GM12878 (cell line): ENCODE measurements around the gene FBXO5. TPM values are rescaled to one million over a fixed set of nuclear protein-coding genes. Genes with fewer than 3 reads are reported as not detected.

ENCODE experiments used
- ATAC-seq: fragments of 200-7000 bp; cut with Tn5 transposase; 3 replicates; pipeline ENCODE4 v1.9.1; 2020; ENCODE audit warnings: mild to moderate bottlenecking, moderate library complexity
- BruUV-seq: library from RNA; stranded (reverse); fragments of 400-500 nt; replicated peaks from 2 replicates; lab custom pipeline; 2021; lab: Mats Ljungman, UMichigan
- CTCF ChIA-PET: fragments of 300-600 bp; sonication (Branson Sonifier 250); formaldehyde crosslinking; extraction: SDS; loops from one replicate; lab custom pipeline; 2021; ENCODE audit warnings: inconsistent platforms; lab: Yijun Ruan, JAX
- POLR2A ChIA-PET: fragments of 350-600 bp; formaldehyde crosslinking; extraction: SDS; loops from one replicate; lab custom pipeline; 2021; ENCODE audit warnings: inconsistent platforms; lab: Charles Lee
- RAD21 ChIA-PET: fragments of 300-600 bp; sonication (Branson Sonifier 250); formaldehyde crosslinking; loops from one replicate; lab custom pipeline; 2023; ENCODE audit warnings: antibody characterized with exemption; ENCODE audit not compliant: unreplicated experiment; lab: Charles Lee
- SMC1A ChIA-PET: fragments of 300-600 bp; sonication (Branson Sonifier 250); formaldehyde crosslinking; loops from one replicate; lab custom pipeline; 2023; ENCODE audit not compliant: unreplicated experiment, uncharacterized antibody; lab: Charles Lee
- DNase-seq: peaks from one replicate; pipeline ENCODE4 v3.0.0-alpha.2; 2011; ENCODE audit warnings: low read depth, low spot score
- FAIRE-seq: peaks from 3 replicates; lab custom pipeline; 2011; peaks lifted over from hg19 to GRCh38; lab: Jason Lieb, UNC
- H2AFZ ChIP-seq: 2 replicates; pipeline ENCODE4 v1.6.0; 2011; ENCODE audit warnings: low read depth, low read length, control low read depth; ENCODE audit not compliant: control insufficient read depth
- H3K27ac ChIP-seq: 2 replicates; pipeline ENCODE4 v1.5.1; 2011; ENCODE audit warnings: control low read depth; ENCODE audit not compliant: control insufficient read depth, insufficient read depth
- H3K27me3 ChIP-seq, 2 experiments: replicated peaks in 1 of 2; 2 replicates each; pipeline versions ENCODE4 v1.6.0 to v1.6.1; 2011; ENCODE audit warnings: low read length in 1 of 2; ENCODE audit not compliant: control insufficient read depth in 2 of 2, insufficient read depth in 2 of 2
- H3K36me3 ChIP-seq, 2 experiments: 2 replicates each; pipeline ENCODE4 v1.5.1; 2011; ENCODE audit warnings: low read length in 1 of 2; ENCODE audit not compliant: control insufficient read depth in 2 of 2, insufficient read depth in 2 of 2
- H3K4me1 ChIP-seq: 2 replicates; pipeline ENCODE4 v1.6.1; 2011; ENCODE audit warnings: mild to moderate bottlenecking, low read length, moderate library complexity, mixed read lengths; ENCODE audit not compliant: control insufficient read depth, insufficient read depth
- H3K4me2 ChIP-seq: 2 replicates; pipeline ENCODE4 v1.6.0; 2011; ENCODE audit warnings: control low read depth; ENCODE audit not compliant: control insufficient read depth, insufficient read depth
- H3K4me3 ChIP-seq: fragments of 200-600 bp; sonication (generic); 2 replicates; pipeline ENCODE4 v1.5.1; 2016
- H3K79me2 ChIP-seq: 2 replicates; pipeline ENCODE4 v1.6.0; 2011; ENCODE audit warnings: low read length; ENCODE audit not compliant: control insufficient read depth, insufficient read depth
- H3K9ac ChIP-seq: 2 replicates; pipeline ENCODE4 v1.8.0; 2011; ENCODE audit warnings: low read length, control low read depth, mixed read lengths; ENCODE audit not compliant: control insufficient read depth, insufficient read depth
- H3K9me3 ChIP-seq: replicated peaks from 3 replicates; pipeline ENCODE4 v1.5.1; 2011; ENCODE audit warnings: mild to moderate bottlenecking, low read length; ENCODE audit not compliant: control insufficient read depth, insufficient read depth
- H4K20me1 ChIP-seq: 2 replicates; pipeline ENCODE4 v1.6.0; 2011; ENCODE audit not compliant: control insufficient read depth, insufficient read depth
- ASH2L ChIP-seq: fragments of 300-600, 200-600 bp; sonication (generic); IDR thresholded peaks from 2 replicates; pipeline ENCODE4 v1.6.1; 2017; ENCODE audit warnings: low read depth, mild to moderate bottlenecking, borderline replicate concordance
- ATF2 ChIP-seq: IDR thresholded peaks from 2 replicates; pipeline ENCODE4 v1.6.1; 2012; ENCODE audit warnings: low read length, inconsistent platforms
- ESRRA ChIP-seq: IDR thresholded peaks from 2 replicates; pipeline ENCODE4 v1.6.1; 2012; ENCODE audit warnings: mild to moderate bottlenecking, low read length, improper control_type of control experiment
- ETV6 ChIP-seq, 2 experiments: fragments of 450-650 bp in 1 of 2; IDR thresholded peaks in 1 of 2; conservative IDR thresholded peaks in 1 of 2; 2 replicates each; pipeline ENCODE4 v1.6.1; 2014; ENCODE audit warnings: antibody characterized with exemption in 1 of 2, borderline replicate concordance in 1 of 2, low read depth in 1 of 2, mild to moderate bottlenecking in 1 of 2, moderate library complexity in 1 of 2
- GATAD2B ChIP-seq: fragments of 450-650 bp; conservative IDR thresholded peaks from 2 replicates; pipeline ENCODE4 v1.6.1; 2017; ENCODE audit warnings: low read depth, mild to moderate bottlenecking, moderate library complexity
- HDGF ChIP-seq: fragments of 450-650 bp; IDR thresholded peaks from 2 replicates; pipeline ENCODE4 v1.6.1; 2016; ENCODE audit warnings: antibody characterized with exemption
- KAT2A ChIP-seq: conservative IDR thresholded peaks from 2 replicates; pipeline ENCODE4 v1.6.1; 2011; ENCODE audit warnings: low read depth, low read length; ENCODE audit not compliant: control insufficient read depth
- MLLT1 ChIP-seq: fragments of 450-650 bp; IDR thresholded peaks from 2 replicates; pipeline ENCODE4 v1.6.1; 2016; ENCODE audit warnings: mild to moderate bottlenecking
- MYC ChIP-seq: IDR thresholded peaks from 2 replicates; pipeline ENCODE4 v1.6.1; 2011; ENCODE audit warnings: mild to moderate bottlenecking, low read length, moderate library complexity, inconsistent platforms; ENCODE audit not compliant: insufficient read depth, insufficient replicate concordance, insufficient read length, severe bottlenecking
- NRF1 ChIP-seq: conservative IDR thresholded peaks from 2 replicates; pipeline ENCODE4 v1.6.1; 2011; ENCODE audit warnings: mild to moderate bottlenecking, low read depth, low read length, improper control_type of control experiment
- POU2F2 ChIP-seq: IDR thresholded peaks from 3 replicates; pipeline ENCODE4 v1.6.1; 2011; ENCODE audit warnings: low read depth, mild to moderate bottlenecking, low read length, borderline replicate concordance
- STAT3 ChIP-seq: IDR thresholded peaks from 2 replicates; pipeline ENCODE4 v1.6.1; 2011; ENCODE audit warnings: low read depth, low read length, improper control_type of control experiment
- TBL1XR1 ChIP-seq: IDR thresholded peaks from 2 replicates; pipeline ENCODE4 v1.6.1; 2012; ENCODE audit warnings: low read depth, low read length, improper control_type of control experiment
- WGBS: methylation state at CpG from one replicate; pipeline ENCODE4 v1.1.6; 2016; ENCODE audit warnings: low lambda C conversion rate; ENCODE audit not compliant: insufficient replicate concordance, insufficient coverage; ENCODE audit errors: missing lambda C conversion rate; 5-methylcytosine and 5-hydroxymethylcytosine counted together
- in situ Hi-C: fragments of 300-500 bp; cut with MboI; formaldehyde crosslinking; loops from 9 replicates; pipeline ENCODE4 v1.14.3; 2018; ENCODE audit warnings: mixed read lengths
- intact Hi-C: fragments of 100-400 bp; cut with micrococcal nuclease; formaldehyde crosslinking; loops from one replicate; pipeline ENCODE4 v1.14.2; 2022; ENCODE audit not compliant: unreplicated experiment
- polyA plus RNA-seq, 11 experiments: library from polyadenylated mRNA; depleted of rRNA in 4 of 11; unstranded in 6 of 11; stranded (reverse) in 5 of 11; fragments of >200 nt; fragmentation: Nextera tagmentation in 4 of 11; fragmentation: Illumina TruSeq in 1 of 11; extraction: Ambion mirVana in 4 of 11; extraction: Trizol in 1 of 11; gene quantifications; 1 replicate in 1 of 11; 2 replicates in 10 of 11; pipeline versions ENCODE4 v1.2.1 to v1.2.3, GENCODE V29; 2011 to 2016; ENCODE audit warnings: inconsistent platforms in 2 of 11, missing spikeins in 2 of 11, low read depth in 1 of 11
- total RNA-seq, 4 experiments: library from RNA; depleted of rRNA in 3 of 4; stranded (reverse); fragments of >200 nt in 3 of 4; fragmentation: Illumina TruSeq in 1 of 4; extraction: Trizol in 1 of 4; gene quantifications; 2 replicates each; pipeline versions ENCODE4 v1.2.1 to v1.2.3, GENCODE V29; 2013 to 2021

The FBXO5 gene
- total and polyA plus RNA-seq, 10 of the 15 experiments (the other 5 are each of a cell fraction or from before 2014, with no cell fraction given), result 13.6 to 62.2 (median 37.7) TPM

GRCh38 chr6:153018355-153018754, 35.5 kb upstream of the FBXO5 start:
- H3K36me3 ChIP-seq, result no peaks in the 10 kb centered on the region
- H3K27ac ChIP-seq, result no peak overlapping the region
- H2AFZ ChIP-seq, result no peak overlapping the region
- RAD21 ChIA-PET, result no interaction called here
- no peak overlapping the region for H3K4me2 ChIP-seq
- BruUV-seq, result no TSS peak
- POLR2A ChIA-PET, result no interaction called here
- no peaks in the 10 kb centered on the region for H3K9me3 ChIP-seq
- H4K20me1 ChIP-seq, result no peaks in the 10 kb centered on the region
- CTCF ChIA-PET, result interaction anchor here (1.0 to 1.9 kb wide), 3 partner anchors 16 to 70 kb away, joined by 3 to 9 read pairs (median 3); no protein-coding TSS in a partner anchor
- no peak for FAIRE-seq
- in situ Hi-C loops, result no loop called here
- intact Hi-C loops, result no loop called here
- TF ChIP-seq KAT2A (no peak), ETV6 (conservative IDR thresholded peaks at IDR 0.05 in 1 of 2, IDR thresholded peaks at IDR 0.05 in 1 of 2; ENCODE audit: borderline replicate concordance in 1 of 2, low read depth in 1 of 2) (no peak), TBL1XR1 (no peak), HDGF (no peak), ESRRA (no peak)
- H3K9ac ChIP-seq, result no peak overlapping the region
- SMC1A ChIA-PET, result interaction anchor here (1.1 kb wide), 1 partner anchor 65 kb away, joined by 5 read pairs; no protein-coding TSS in a partner anchor
- 54% methylated on average over 3 of the region's 3 CpGs for WGBS
- H3K4me3 ChIP-seq, result no peak overlapping the region
- H3K27me3 ChIP-seq, result no peaks in the 10 kb centered on the region; a peak in 2 of 4 replicates
- no peaks in the 10 kb centered on the region for H3K4me1 ChIP-seq
- no peak for ATAC-seq
- no peaks in the 10 kb centered on the region for H3K79me2 ChIP-seq
- no peak for DNase-seq

- CTCF ChIA-PET, result interaction anchor here (1.0 kb wide), 1 partner anchor 63 kb away, joined by 3 read pairs; no protein-coding TSS in a partner anchor
- DNase-seq, result no peak
- BruUV-seq, result no TSS peak
- H2AFZ ChIP-seq, result no peak overlapping the region
- H3K27ac ChIP-seq, result no peak overlapping the region
- no peaks in the 10 kb centered on the region for H4K20me1 ChIP-seq
- no peak overlapping the region for H3K4me3 ChIP-seq
- RAD21 ChIA-PET, result no interaction called here
- no peaks in the 10 kb centered on the region for H3K4me1 ChIP-seq
- SMC1A ChIA-PET, result no interaction called here
- no peaks in the 10 kb centered on the region for H3K36me3 ChIP-seq
- in situ Hi-C loops, result no loop called here
- FAIRE-seq, result no peak
- no peak for ATAC-seq
- 54% methylated on average over 3 of the region's 3 CpGs for WGBS
- intact Hi-C loops, result no loop called here
- H3K79me2 ChIP-seq, result no peaks in the 10 kb centered on the region
- POLR2A ChIA-PET, result no interaction called here
- no peaks in the 10 kb centered on the region; a peak in 1 of 4 replicates for H3K27me3 ChIP-seq
- no peaks in the 10 kb centered on the region for H3K9me3 ChIP-seq
- H3K9ac ChIP-seq, result no peak overlapping the region
- TF ChIP-seq POU2F2 (no peak), NRF1 (no peak), GATAD2B (no peak), MLLT1 (no peak), ETV6 (conservative IDR thresholded peaks at IDR 0.05 in 1 of 2, IDR thresholded peaks at IDR 0.05 in 1 of 2; ENCODE audit: borderline replicate concordance in 1 of 2, low read depth in 1 of 2) (no peak), STAT3 (no peak), ATF2 (no peak), ESRRA (no peak), MYC (no peak), TBL1XR1 (no peak), ASH2L (no peak)
- H3K4me2 ChIP-seq, result no peak overlapping the region
Measured at GRCh38 chr6:153016846-153017245, 34.0 kb upstream of the FBXO5 start.
